H9 (cell line): ENCODE data around the gene AK5. TPM values are rescaled to one million over a fixed set of nuclear protein-coding genes. Genes with fewer than 3 reads are reported as not detected.

Experiments used
- DNase-seq: peaks from one replicate; pipeline ENCODE4 v3.0.0-alpha.2; 2017
- H2AFZ ChIP-seq: one replicate; pipeline ENCODE4 v1.6.1; 2013; ENCODE audit warnings: mild to moderate bottlenecking, low read length, control low read depth, moderate library complexity
- H2AK5ac ChIP-seq: 2 replicates; pipeline ENCODE4 v1.6.1; 2013; ENCODE audit warnings: low read length, control low read depth, mixed read lengths; ENCODE audit not compliant: insufficient read length
- H2BK120ac ChIP-seq: one replicate; pipeline ENCODE4 v1.6.1; 2013; ENCODE audit warnings: low read depth, mild to moderate bottlenecking, low read length, control low read depth, inconsistent platforms; ENCODE audit not compliant: poor library complexity, severe bottlenecking
- H2BK12ac ChIP-seq: 2 replicates; pipeline ENCODE4 v1.6.1; 2013; ENCODE audit warnings: low read length, control low read depth, mixed read lengths, low read depth; ENCODE audit not compliant: insufficient read length
- H2BK15ac ChIP-seq: 2 replicates; pipeline ENCODE4 v1.6.1; 2013; ENCODE audit warnings: low read depth, low read length, control low read depth
- H2BK20ac ChIP-seq: one replicate; pipeline ENCODE4 v1.6.1; 2013; ENCODE audit warnings: low read depth, mild to moderate bottlenecking, low read length, control low read depth, inconsistent platforms; ENCODE audit not compliant: poor library complexity, severe bottlenecking
- H2BK5ac ChIP-seq: 2 replicates; pipeline ENCODE4 v1.6.1; 2013; ENCODE audit warnings: low read length, control low read depth, mixed read lengths; ENCODE audit not compliant: insufficient read length
- H3K14ac ChIP-seq: 2 replicates; pipeline ENCODE4 v1.6.1; 2013; ENCODE audit warnings: low read length, control low read depth; ENCODE audit not compliant: insufficient read depth
- H3K18ac ChIP-seq: 2 replicates; pipeline ENCODE4 v1.6.1; 2013; ENCODE audit warnings: low read depth, mild to moderate bottlenecking, mixed read lengths, low read length, control low read depth; ENCODE audit not compliant: insufficient read length
- H3K23ac ChIP-seq: 2 replicates; pipeline ENCODE4 v1.6.1; 2013; ENCODE audit warnings: low read length, control low read depth, mixed read lengths, low read depth; ENCODE audit not compliant: insufficient read length
- H3K23me2 ChIP-seq: 2 replicates; pipeline ENCODE4 v1.6.1; 2013; ENCODE audit warnings: low read depth, mild to moderate bottlenecking, mixed read lengths, low read length, control low read depth; ENCODE audit not compliant: insufficient read length, poor library complexity, severe bottlenecking
- H3K27ac ChIP-seq: 2 replicates; pipeline ENCODE4 v1.5.1; 2013; ENCODE audit warnings: low read length, control low read depth, mixed read lengths, low read depth; ENCODE audit not compliant: insufficient read length
- H3K27me3 ChIP-seq: 2 replicates; pipeline ENCODE4 v1.6.1; 2013; ENCODE audit warnings: low read length, control low read depth, inconsistent platforms; ENCODE audit not compliant: insufficient read depth
- H3K4ac ChIP-seq: 2 replicates; pipeline ENCODE4 v1.6.1; 2013; ENCODE audit warnings: low read depth, mild to moderate bottlenecking, control low read depth, inconsistent platforms, low read length, moderate library complexity
- H3K4me1 ChIP-seq: 2 replicates; pipeline ENCODE4 v1.6.1; 2013; ENCODE audit warnings: low read length, control low read depth, inconsistent platforms; ENCODE audit not compliant: insufficient read depth
- H3K4me2 ChIP-seq: 2 replicates; pipeline ENCODE4 v1.6.1; 2013; ENCODE audit warnings: low read length, control low read depth, mixed read lengths; ENCODE audit not compliant: insufficient read length, insufficient read depth
- H3K56ac ChIP-seq: 2 replicates; pipeline ENCODE4 v1.6.1; 2013; ENCODE audit warnings: low read depth, mild to moderate bottlenecking, mixed read lengths, low read length, control low read depth; ENCODE audit not compliant: insufficient read length
- H3K79me1 ChIP-seq: 2 replicates; pipeline ENCODE4 v1.6.1; 2013; ENCODE audit warnings: low read depth, mild to moderate bottlenecking, moderate library complexity, low read length, control low read depth, inconsistent platforms; ENCODE audit not compliant: insufficient read depth, poor library complexity, severe bottlenecking
- H3K79me2 ChIP-seq: 2 replicates; pipeline ENCODE4 v1.6.1; 2013; ENCODE audit warnings: low read length, control low read depth, inconsistent platforms; ENCODE audit not compliant: insufficient read depth
- H3K9ac ChIP-seq: 2 replicates; pipeline ENCODE4 v1.6.1; 2013; ENCODE audit warnings: low read length, control low read depth, mixed read lengths; ENCODE audit not compliant: insufficient read length; ENCODE audit errors: extremely low read depth
- H3K9me3 ChIP-seq: one replicate; pipeline ENCODE4 v1.6.1; 2013; ENCODE audit warnings: low read depth, low read length, inconsistent platforms; ENCODE audit not compliant: control insufficient read depth
- H3T11ph ChIP-seq: one replicate; pipeline ENCODE4 v1.6.1; 2013; ENCODE audit warnings: mild to moderate bottlenecking, low read length, control low read depth, inconsistent platforms
- H4K20me1 ChIP-seq: one replicate; pipeline ENCODE4 v1.6.1; 2013; ENCODE audit not compliant: control insufficient read depth, insufficient read length, insufficient read depth
- H4K5ac ChIP-seq: 2 replicates; pipeline ENCODE4 v1.6.1; 2013; ENCODE audit warnings: low read depth, mild to moderate bottlenecking, mixed read lengths, low read length, control low read depth; ENCODE audit not compliant: insufficient read length
- H4K8ac ChIP-seq: replicated peaks from 2 replicates; pipeline ENCODE4 v1.6.1; 2013; ENCODE audit warnings: low read length, control low read depth, mixed read lengths, low read depth; ENCODE audit not compliant: insufficient read length
- H4K91ac ChIP-seq: 2 replicates; pipeline ENCODE4 v1.6.1; 2013; ENCODE audit warnings: low read depth, mild to moderate bottlenecking, moderate library complexity, mixed read lengths, low read length, control low read depth; ENCODE audit not compliant: insufficient read length
- H3K27ac Mint-ChIP-seq, 3 experiments: 2 replicates in 2 of 3; 3 replicates in 1 of 3; pipeline ENCODE4 v1.8.0; 2020 to 2021; ENCODE audit warnings: mixed read lengths in 3 of 3, mild to moderate bottlenecking in 1 of 3, moderate library complexity in 1 of 3
- H3K27me3 Mint-ChIP-seq: 2 replicates; pipeline ENCODE4 v1.8.0; 2021; ENCODE audit warnings: low read depth, mild to moderate bottlenecking, moderate library complexity, mixed read lengths
- H3K36me3 Mint-ChIP-seq, 3 experiments: 2 replicates in 2 of 3; 3 replicates in 1 of 3; pipeline ENCODE4 v1.8.0; 2020 to 2021; ENCODE audit warnings: low read depth in 3 of 3, mixed read lengths in 3 of 3; ENCODE audit not compliant: insufficient read depth in 1 of 3
- H3K4me1 Mint-ChIP-seq, 2 experiments: 2 replicates each; pipeline ENCODE4 v1.8.0; 2020; ENCODE audit warnings: mixed read lengths in 2 of 2
- H3K4me3 Mint-ChIP-seq, 2 experiments: 2 replicates in 1 of 2; 3 replicates in 1 of 2; pipeline ENCODE4 v1.8.0; 2020 to 2021; ENCODE audit warnings: mild to moderate bottlenecking in 2 of 2, mixed read lengths in 2 of 2, moderate library complexity in 1 of 2
- H3K9me3 Mint-ChIP-seq, 2 experiments: 2 replicates in 1 of 2; 3 replicates in 1 of 2; pipeline ENCODE4 v1.8.0; 2020; ENCODE audit warnings: mild to moderate bottlenecking in 2 of 2, mixed read lengths in 2 of 2, moderate library complexity in 1 of 2
- CTCF ChIP-seq: fragments of 200-600 bp; sonication (generic); conservative IDR thresholded peaks from 3 replicates; pipeline ENCODE4 v1.8.0; 2021; ENCODE audit warnings: antibody characterized with exemption, mild to moderate bottlenecking
- WGBS: extraction: QIAGEN DNeasy Blood & Tissue Kit; methylation state at CpG from one replicate; pipeline ENCODE4 v1.1.7; 2013; ENCODE audit warnings: missing lambda C conversion rate, low lambda C conversion rate, mixed read lengths; ENCODE audit not compliant: insufficient read length; ENCODE audit errors: extremely low coverage; 5-methylcytosine and 5-hydroxymethylcytosine counted together
- total RNA-seq: library from RNA; stranded (reverse); gene quantifications from 2 replicates; pipeline ENCODE4 v1.2.1, GENCODE V29; 2021

The AK5 gene
- total RNA-seq, 1 experiment from 2014 or later = 2.5 TPM

GRCh38 chr1:77476475-77476874, 194.7 kb downstream of the AK5 start:
- Histone ChIP-seq H3K56ac (no peak overlapping the region), H4K5ac (no peak overlapping the region), H3K27ac (no peak overlapping the region), H4K91ac (no peak overlapping the region), H3K79me2 (no peaks in the 10 kb centered on the region), H3K9me3 (no peaks in the 10 kb centered on the region), H4K20me1 (no peaks in the 10 kb centered on the region), H3K27me3 (no peaks in the 10 kb centered on the region), H3K18ac (no peak overlapping the region), H2BK12ac (no peak overlapping the region), H3T11ph (no peak overlapping the region), H3K4me2 (no peak overlapping the region), H4K8ac (no peak overlapping the region), H3K14ac (no peak overlapping the region), H3K4ac (no peak overlapping the region), H3K79me1 (no peaks in the 10 kb centered on the region), H3K4me1 (no peaks in the 10 kb centered on the region), H2BK15ac (no peak overlapping the region), H2AFZ (no peak overlapping the region), H2BK20ac (no peak overlapping the region), H3K23ac (no peak overlapping the region), H2AK5ac (no peak overlapping the region), H3K23me2 (no peaks in the 10 kb centered on the region), H3K9ac (no peak overlapping the region), H2BK5ac (no peak overlapping the region), H2BK120ac (no peak overlapping the region)
- Mint-ChIP-seq H3K4me3 (no peak overlapping the region), H3K27me3 (no peaks in the 10 kb centered on the region), H3K36me3 (no peaks in the 10 kb centered on the region), H3K27ac (no peak overlapping the region; a peak in 1 of 7 replicates), H3K9me3 (no peaks in the 10 kb centered on the region), H3K4me1 (no peaks in the 10 kb centered on the region)
- TF ChIP-seq CTCF = no peak
- DNase-seq = no peak
- no CpG with 5 or more reads among the region's 7 CpGs for WGBS
